IMR-90 (cell line): ENCODE data around the gene ANTXR2. TPM values are rescaled to one million over a fixed set of nuclear protein-coding genes. Genes with fewer than 3 reads are reported as not detected.

Source experiments
- ATAC-seq: fragments of 200-7000 bp; cut with Tn5 transposase; 2 replicates; pipeline ENCODE4 v1.9.1; 2020; ENCODE audit warnings: low read depth, mild to moderate bottlenecking, moderate library complexity
- BruUV-seq: library from RNA; stranded (reverse); fragments of 400-500 nt; replicated peaks from 2 replicates; lab custom pipeline; 2021; lab: Mats Ljungman, UMichigan
- CTCF ChIA-PET: fragments of 300-600 bp; formaldehyde crosslinking; extraction: SDS; loops from one replicate; lab custom pipeline; 2021; ENCODE audit warnings: antibody characterized with exemption; lab: Yijun Ruan, JAX
- POLR2A ChIA-PET: fragments of 300-600 bp; sonication (Branson Sonifier 250); formaldehyde crosslinking; loops from one replicate; lab custom pipeline; 2022; ENCODE audit warnings: antibody characterized with exemption; ENCODE audit not compliant: unreplicated experiment; lab: Charles Lee
- DNase-seq: peaks from one replicate; pipeline ENCODE4 v3.0.0; 2013
- H2AFZ ChIP-seq: replicated peaks from 2 replicates; pipeline ENCODE3; 2013; ENCODE audit warnings: low read length, mild to moderate bottlenecking; ENCODE audit not compliant: poor library complexity
- H2AK5ac ChIP-seq: 2 replicates; pipeline ENCODE4 v1.6.1; 2013; ENCODE audit warnings: low read depth, low read length, inconsistent platforms
- H2AK9ac ChIP-seq: replicated peaks from 2 replicates; pipeline ENCODE3; 2013; ENCODE audit warnings: mild to moderate bottlenecking, low read depth, low read length, moderate library complexity; ENCODE audit not compliant: poor library complexity
- H2BK120ac ChIP-seq: 2 replicates; pipeline ENCODE4 v1.6.1; 2013; ENCODE audit warnings: low read depth, low read length, inconsistent platforms
- H2BK15ac ChIP-seq: 3 replicates; pipeline ENCODE4 v1.6.1; 2013; ENCODE audit warnings: low read depth, low read length, inconsistent platforms
- H2BK20ac ChIP-seq: 2 replicates; pipeline ENCODE4 v1.6.1; 2013; ENCODE audit warnings: low read depth, mild to moderate bottlenecking, inconsistent platforms, low read length, moderate library complexity
- H2BK5ac ChIP-seq: 2 replicates; pipeline ENCODE4 v1.6.1; 2013; ENCODE audit warnings: mild to moderate bottlenecking, low read depth, low read length, inconsistent platforms; ENCODE audit not compliant: poor library complexity, severe bottlenecking
- H3K14ac ChIP-seq: replicated peaks from 2 replicates; pipeline ENCODE4 v1.6.1; 2013; ENCODE audit warnings: low read depth, low read length, inconsistent platforms
- H3K18ac ChIP-seq: 2 replicates; pipeline ENCODE4 v1.6.1; 2013; ENCODE audit warnings: low read depth, low read length, control low read depth
- H3K23ac ChIP-seq: 2 replicates; pipeline ENCODE4 v1.6.1; 2013; ENCODE audit warnings: low read depth, low read length, inconsistent platforms
- H3K27ac ChIP-seq: 2 replicates; pipeline ENCODE4 v1.5.1; 2013; ENCODE audit warnings: mild to moderate bottlenecking, control low read depth, low read length; ENCODE audit not compliant: insufficient read depth
- H3K27me3 ChIP-seq: 2 replicates; pipeline ENCODE4 v1.6.1; 2013; ENCODE audit warnings: low read length; ENCODE audit not compliant: control insufficient read depth, insufficient read depth
- H3K36me3 ChIP-seq: 2 replicates; pipeline ENCODE4 v1.6.1; 2013; ENCODE audit warnings: low read length, mixed read lengths; ENCODE audit not compliant: control insufficient read depth, insufficient read depth
- H3K4ac ChIP-seq: 2 replicates; pipeline ENCODE4 v1.6.1; 2013; ENCODE audit warnings: low read depth, low read length, inconsistent platforms
- H3K4me1 ChIP-seq: 2 replicates; pipeline ENCODE4 v1.6.1; 2013; ENCODE audit warnings: low read length, mixed read lengths; ENCODE audit not compliant: control insufficient read depth, insufficient read depth
- H3K4me2 ChIP-seq: 2 replicates; pipeline ENCODE4 v1.6.1; 2013; ENCODE audit warnings: low read depth, mild to moderate bottlenecking, control low read depth, low read length, moderate library complexity
- H3K4me3 ChIP-seq: 2 replicates; pipeline ENCODE4 v1.5.1; 2013; ENCODE audit warnings: low read depth, mild to moderate bottlenecking, control low read depth, low read length, moderate library complexity; ENCODE audit not compliant: insufficient read depth
- H3K56ac ChIP-seq: 2 replicates; pipeline ENCODE4 v1.6.1; 2013; ENCODE audit warnings: low read length, inconsistent platforms; ENCODE audit not compliant: insufficient read depth; ENCODE audit errors: extremely low read depth
- H3K79me1 ChIP-seq, 2 experiments: 2 replicates each; pipeline ENCODE4 v1.6.1; 2013; ENCODE audit warnings: low read length in 2 of 2, inconsistent platforms in 1 of 2, low read depth in 1 of 2
- H3K9ac ChIP-seq: 2 replicates; pipeline ENCODE4 v1.6.1; 2013; ENCODE audit warnings: low read depth, low read length, control low read depth
- H3K9me1 ChIP-seq: 2 replicates; pipeline ENCODE4 v1.6.1; 2013; ENCODE audit warnings: low read length, inconsistent platforms; ENCODE audit not compliant: insufficient read depth
- H3K9me3 ChIP-seq: 2 replicates; pipeline ENCODE4 v1.6.1; 2013; ENCODE audit warnings: low read length; ENCODE audit not compliant: control insufficient read depth, insufficient read depth
- H4K20me1 ChIP-seq: 2 replicates; pipeline ENCODE4 v1.6.1; 2013; ENCODE audit warnings: low read length, inconsistent platforms; ENCODE audit not compliant: insufficient read depth
- H4K5ac ChIP-seq: 2 replicates; pipeline ENCODE4 v1.6.1; 2013; ENCODE audit warnings: mild to moderate bottlenecking, low read depth, low read length, control low read depth
- H4K8ac ChIP-seq, 2 experiments: 2 replicates each; pipeline ENCODE4 v1.6.1; 2013; ENCODE audit warnings: low read depth in 2 of 2, low read length in 2 of 2, control low read depth in 1 of 2, inconsistent platforms in 1 of 2
- H4K91ac ChIP-seq: 2 replicates; pipeline ENCODE4 v1.6.1; 2013; ENCODE audit warnings: low read depth, low read length, inconsistent platforms; ENCODE audit not compliant: insufficient read depth
- CTCF ChIP-seq: conservative IDR thresholded peaks from 2 replicates; pipeline ENCODE4 v1.5.1; 2012; ENCODE audit warnings: mild to moderate bottlenecking, low read depth, low read length, improper control_type of control experiment
- ELK1 ChIP-seq: fragments of 150-350 bp; IDR thresholded peaks from 2 replicates; pipeline ENCODE4 v1.6.1; 2016; ENCODE audit warnings: low read depth, mild to moderate bottlenecking, low read length, moderate library complexity, borderline replicate concordance
- MAFK ChIP-seq: IDR thresholded peaks from 2 replicates; pipeline ENCODE4 v1.6.1; 2012; ENCODE audit warnings: low read depth, low read length, improper control_type of control experiment
- MAZ ChIP-seq: IDR thresholded peaks from 2 replicates; pipeline ENCODE4 v1.6.1; 2012; ENCODE audit warnings: low read depth, mild to moderate bottlenecking, low read length, improper control_type of control experiment, moderate library complexity, borderline replicate concordance
- MXI1 ChIP-seq: IDR thresholded peaks from 2 replicates; pipeline ENCODE4 v1.6.1; 2012; ENCODE audit warnings: low read depth, mild to moderate bottlenecking, low read length, moderate library complexity, borderline replicate concordance
- NFE2L2 ChIP-seq: fragments of 150-350 bp; IDR thresholded peaks from 2 replicates; pipeline ENCODE4 v1.6.1; 2016; ENCODE audit warnings: low read depth, mild to moderate bottlenecking, low read length
- RFX5 ChIP-seq: IDR thresholded peaks from 2 replicates; pipeline ENCODE4 v1.8.0; 2012; ENCODE audit warnings: low read depth, mild to moderate bottlenecking, low read length, moderate library complexity
- WGBS, 2 experiments: methylation state at CpG; one replicate each; pipeline versions ENCODE4 v1.1.5 to v1.1.7; 2013; ENCODE audit warnings: missing lambda C conversion rate in 2 of 2; ENCODE audit not compliant: insufficient read length in 1 of 2; ENCODE audit errors: extremely low coverage in 2 of 2; 5-methylcytosine and 5-hydroxymethylcytosine counted together
- dilution Hi-C: fragments of 300-500 bp; cut with HindIII; formaldehyde crosslinking; loops from one replicate; pipeline ENCODE4 v1.14.3; 2018; ENCODE audit warnings: low sequenced_read_pairs; ENCODE audit not compliant: unreplicated experiment
- in situ Hi-C: fragments of 300-500 bp; cut with MboI; formaldehyde crosslinking; loops from 3 replicates; pipeline ENCODE4 v1.14.3; 2019; ENCODE audit warnings: low sequenced_read_pairs, inconsistent platforms, mixed read lengths
- intact Hi-C: fragments of 100-400 bp; cut with micrococcal nuclease; formaldehyde crosslinking; loops from 2 replicates; pipeline ENCODE4 v1.10.0; 2022
- polyA plus RNA-seq, 3 experiments: library from polyadenylated mRNA; depleted of rRNA; stranded (reverse); fragments of >200 nt; gene quantifications; 2 replicates each; pipeline ENCODE4 v1.2.3, GENCODE V29; 2012; ENCODE audit warnings: low replicate concordance in 1 of 3
- total RNA-seq: library from RNA; depleted of rRNA; stranded (reverse); fragments of >200 nt; gene quantifications from 2 replicates; pipeline ENCODE4 v1.2.3, GENCODE V29; 2012

ANTXR2 gene
- total and polyA plus RNA-seq, 2 of the 4 experiments (the other 2 are of a cell fraction) = 46.8 to 88.5 TPM

DNA sequence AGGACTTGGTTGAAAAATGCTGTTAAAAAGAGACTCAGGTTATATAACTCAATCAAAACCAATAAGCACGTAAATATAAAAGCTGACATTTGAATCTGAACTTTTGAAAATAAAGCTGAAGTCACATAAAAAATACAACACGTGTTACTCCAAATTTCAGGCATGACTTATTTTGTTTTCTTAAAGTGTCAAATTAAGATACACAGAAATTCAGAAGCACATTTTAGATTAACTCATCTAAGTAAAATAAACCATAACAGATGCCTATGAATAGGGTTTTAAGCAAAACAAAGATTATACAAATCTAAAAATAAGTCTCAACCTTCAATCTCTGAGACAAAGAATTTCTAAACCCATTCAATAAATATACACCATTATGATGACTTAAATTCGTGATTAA is 124.8 kb downstream of the ANTXR2 start:
- ChIA-PET POLR2A (no interaction called here), CTCF (no interaction called here)
- Histone ChIP-seq H2AK5ac (no peak overlapping the region), H3K18ac (no peak overlapping the region), H2BK15ac (no peak overlapping the region), H2BK120ac (no peak overlapping the region), H3K23ac (no peak overlapping the region), H4K8ac (no peak overlapping the region), H3K14ac (no peak overlapping the region; the same call in 1 of the 2 replicates), H3K9me1 (no peaks in the 10 kb centered on the region; the same call in 1 of the 2 replicates), H3K9me3 (no peaks in the 10 kb centered on the region), H3K9ac (no peak overlapping the region), H3K36me3 (0 out of 2 replicates have a peak, but pooled peaks cover 2% of the 10 kb centered on the region), H2AFZ (no peak overlapping the region), H4K20me1 (no peaks in the 10 kb centered on the region), H2BK20ac (no peak overlapping the region), H3K4me2 (peak overlapping the region; percentile 61; the same call in 1 of the 2 replicates), H3K27ac (no peak overlapping the region), H3K27me3 (no peaks in the 10 kb centered on the region), H2AK9ac (no peak overlapping the region), H4K91ac (no peak overlapping the region), H4K5ac (no peak overlapping the region), H3K4ac (no peak overlapping the region), H2BK5ac (peak overlapping the region; percentile 54), H3K56ac (no peak overlapping the region), H3K4me1 (no peaks in the 10 kb centered on the region), H3K79me1 (peaks cover 4 to 23% of the 10 kb centered on the region in 2 experiments; a peak in 3 of 4 replicates), H3K4me3 (no peak overlapping the region)
- in situ Hi-C loops = no loop called here
- dilution Hi-C loops = no loop called here
- BruUV-seq = no TSS peak
- WGBS, 2 experiments = no CpG with 5 or more reads among the region's 3 CpGs
- no peak for TF ChIP-seq CTCF
- no peak for TF ChIP-seq RFX5
- TF ChIP-seq NFE2L2 = no peak
- no peak for TF ChIP-seq ELK1
- no peak for TF ChIP-seq MAFK
- TF ChIP-seq MXI1 = no peak
- TF ChIP-seq MAZ = no peak
- intact Hi-C loops = no loop called here
- peak; percentile 32; the same call in 1 of the 2 replicates for ATAC-seq
- DNase-seq = peak; percentile 47
